Measurements from ENCODE around the gene APOE. TPM values are rescaled to one million over a fixed set of nuclear protein-coding genes. Genes with fewer than 3 reads are reported as not detected.
"Not testable (repeated sequence)": the region's sequence is repeated elsewhere in the genome, so short reads cannot be mapped to it uniquely, and the experiment has no call there.

Gene APOE
- total RNA-seq, 1 donor from 2014 or later, result 313 TPM

- DNase-seq, result not testable (repeated sequence)
Observed at GRCh38 chr19:44911896-44912295, 6.3 kb downstream of the APOE start.

- no peak for DNase-seq
Observed at GRCh38 chr19:44912854-44913253, 7.3 kb downstream of the APOE start.

GRCh38 chr19:44913512-44914432 lies 8.2 kb downstream of the APOE start:
- not testable (repeated sequence) for DNase-seq

- DNase-seq, result peak; percentile 84
Observed at GRCh38 chr19:44914433-44915206, 9.0 kb downstream of the APOE start, which contains the start of gene APOC1. APOC1 (plus strand) TSS chr19:44914608; CDS start chr19:44914892, 284 bp downstream.

GRCh38 chr19:44924243-44924725 lies 18.7 kb downstream of the APOE start:
- no peak for DNase-seq

GRCh38 chr19:44925114-44925891 lies 19.7 kb downstream of the APOE start:
- peak; percentile 34 for DNase-seq

GRCh38 chr19:44926245-44927077 lies 20.9 kb downstream of the APOE start:
- DNase-seq, result not testable (repeated sequence)

GRCh38 chr19:44927746-44928145 lies 22.1 kb downstream of the APOE start:
- DNase-seq, result no peak

GRCh38 chr19:44930088-44930487 lies 24.5 kb downstream of the APOE start:
- DNase-seq, result no peak

GRCh38 chr19:44931541-44931940 lies 25.9 kb downstream of the APOE start:
- DNase-seq, result no peak

- no peak for DNase-seq
Observed at GRCh38 chr19:44939668-44940067, 34.1 kb downstream of the APOE start.

GRCh38 chr19:44942067-44942571 lies 36.5 kb downstream of the APOE start, which contains the start of gene APOC4:
APOC4 (plus strand) TSS chr19:44942237; CDS start chr19:44942278, 41 bp downstream.
- no peak for DNase-seq

GRCh38 chr19:44943801-44944249 lies 38.2 kb downstream of the APOE start:
- no peak for DNase-seq

- DNase-seq, result no peak
Observed at GRCh38 chr19:44947041-44947581, 41.5 kb downstream of the APOE start.

- no peak for DNase-seq
Observed at GRCh38 chr19:44948237-44948636, 42.6 kb downstream of the APOE start.

GRCh38 chr19:44948763-44949374 lies 43.3 kb downstream of the APOE start:
- DNase-seq, result no peak

- DNase-seq, result no peak
Observed at GRCh38 chr19:44949550-44949949, 44.0 kb downstream of the APOE start.

GRCh38 chr19:44951179-44952159 lies 45.9 kb downstream of the APOE start:
- DNase-seq, result peak; percentile 46

- no peak for DNase-seq
Observed at GRCh38 chr19:44954278-44954648, 48.7 kb downstream of the APOE start.
